ENCODE measurements around the gene SMYD3.

SMYD3 gene

DNA sequence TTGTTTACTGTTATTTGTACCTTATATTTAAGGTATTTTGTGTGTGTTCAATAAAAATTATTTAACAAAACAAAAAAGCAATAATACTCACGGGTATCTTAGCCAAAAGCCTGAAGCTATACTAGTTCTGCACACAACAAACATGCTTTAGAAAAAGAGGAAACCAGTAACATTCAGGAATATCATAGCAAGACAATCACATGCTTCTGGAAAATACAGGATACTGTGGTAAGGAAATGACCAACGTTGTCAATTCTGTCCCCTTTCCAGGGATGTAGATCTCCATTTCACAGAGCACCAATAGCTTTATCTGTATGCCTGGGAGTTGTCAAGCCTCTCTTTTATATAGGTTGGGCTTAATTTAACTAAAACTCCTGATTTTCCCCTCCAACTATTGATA, 288.4 kb downstream of the SMYD3 start:
- peak overlapping the region; percentile 38 for H3K4me2 ChIP-seq (ENCODE audit: low read depth, low read length, poor library complexity, severe bottlenecking)
- no peaks in the 10 kb centered on the region for H3F3A ChIP-seq (ENCODE audit: low read depth)
- H3K9me2 ChIP-seq (replicated peaks; ENCODE audit: low read depth, low read length) = no peaks in the 10 kb centered on the region
- TF ChIP-seq, protein P1, sequence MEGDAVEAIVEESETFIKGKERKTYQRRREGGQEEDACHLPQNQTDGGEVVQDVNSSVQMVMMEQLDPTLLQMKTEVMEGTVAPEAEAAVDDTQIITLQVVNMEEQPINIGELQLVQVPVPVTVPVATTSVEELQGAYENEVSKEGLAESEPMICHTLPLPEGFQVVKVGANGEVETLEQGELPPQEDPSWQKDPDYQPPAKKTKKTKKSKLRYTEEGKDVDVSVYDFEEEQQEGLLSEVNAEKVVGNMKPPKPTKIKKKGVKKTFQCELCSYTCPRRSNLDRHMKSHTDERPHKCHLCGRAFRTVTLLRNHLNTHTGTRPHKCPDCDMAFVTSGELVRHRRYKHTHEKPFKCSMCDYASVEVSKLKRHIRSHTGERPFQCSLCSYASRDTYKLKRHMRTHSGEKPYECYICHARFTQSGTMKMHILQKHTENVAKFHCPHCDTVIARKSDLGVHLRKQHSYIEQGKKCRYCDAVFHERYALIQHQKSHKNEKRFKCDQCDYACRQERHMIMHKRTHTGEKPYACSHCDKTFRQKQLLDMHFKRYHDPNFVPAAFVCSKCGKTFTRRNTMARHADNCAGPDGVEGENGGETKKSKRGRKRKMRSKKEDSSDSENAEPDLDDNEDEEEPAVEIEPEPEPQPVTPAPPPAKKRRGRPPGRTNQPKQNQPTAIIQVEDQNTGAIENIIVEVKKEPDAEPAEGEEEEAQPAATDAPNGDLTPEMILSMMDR (conservative IDR thresholded peaks at IDR 0.05; ENCODE audit: low read length) = no peak
- TF ChIP-seq EZH2phosphoT487 (IDR thresholded peaks at IDR 0.05; ENCODE audit: borderline replicate concordance) = no peak
- H3K9me3 ChIP-seq (ENCODE audit: insufficient read depth, low read depth, low read length) = peaks cover 14% of the 10 kb centered on the region; the same call in 1 of the 2 replicates
- H3K36me3 ChIP-seq (ENCODE audit: insufficient read depth, low read length) = no peaks in the 10 kb centered on the region
- H3K9ac ChIP-seq (ENCODE audit: low read depth, low read length, poor library complexity, severe bottlenecking) = peak overlapping the region; percentile 28
- H3K4me3 ChIP-seq (ENCODE audit: low read length, poor library complexity, severe bottlenecking) = peak overlapping the region; percentile 6
- H3K79me2 ChIP-seq (ENCODE audit: insufficient read depth, low read length) = no peaks in the 10 kb centered on the region
- no peaks in the 10 kb centered on the region for H4K20me1 ChIP-seq (ENCODE audit: insufficient read depth, low read length, poor library complexity, severe bottlenecking)
- H3K4me1 ChIP-seq (ENCODE audit: insufficient read depth, low read length, poor library complexity, severe bottlenecking) = peaks cover 37% of the 10 kb centered on the region
- no peaks in the 10 kb centered on the region for H3K27me3 ChIP-seq (ENCODE audit: insufficient read depth, low read length, poor library complexity, severe bottlenecking)
- no peak overlapping the region for H2AFZ ChIP-seq (ENCODE audit: low read length)

DNA sequence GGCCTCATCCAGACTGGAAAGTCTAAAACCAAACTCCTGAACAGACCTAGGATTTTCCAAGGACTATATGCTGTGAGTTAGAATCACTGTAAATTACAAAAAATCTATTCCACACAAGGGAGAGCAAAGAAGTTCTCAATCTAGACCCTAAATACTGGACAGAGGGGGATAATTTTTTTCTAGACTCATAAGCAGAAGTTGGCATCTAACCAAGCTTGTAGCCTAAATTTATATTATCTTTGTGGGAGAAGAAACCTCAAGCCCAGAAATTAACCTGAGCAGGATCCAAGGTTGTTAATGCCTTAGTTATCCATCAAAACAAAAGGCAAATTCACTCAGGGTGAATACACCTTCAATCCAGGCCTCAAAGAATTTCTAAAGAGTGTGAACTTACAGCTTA, 290.2 kb downstream of the SMYD3 start:
- peak overlapping the region; percentile 54 for H3K9ac ChIP-seq (ENCODE audit: low read depth, low read length, poor library complexity, severe bottlenecking)
- H3K79me2 ChIP-seq (ENCODE audit: insufficient read depth, low read length) = no peaks in the 10 kb centered on the region
- H3K36me3 ChIP-seq (ENCODE audit: insufficient read depth, low read length) = no peaks in the 10 kb centered on the region
- TF ChIP-seq EZH2phosphoT487 (IDR thresholded peaks at IDR 0.05; ENCODE audit: borderline replicate concordance) = no peak
- TF ChIP-seq, protein P1 (conservative IDR thresholded peaks at IDR 0.05; ENCODE audit: low read length) = no peak
- peak overlapping the region; percentile 22 for H3K4me2 ChIP-seq (ENCODE audit: low read depth, low read length, poor library complexity, severe bottlenecking)
- H3K9me3 ChIP-seq (ENCODE audit: insufficient read depth, low read depth, low read length) = peaks cover 14% of the 10 kb centered on the region; the same call in 1 of the 2 replicates
- H3K4me3 ChIP-seq (ENCODE audit: low read length, poor library complexity, severe bottlenecking) = peak overlapping the region; percentile 11
- no peaks in the 10 kb centered on the region for H3K9me2 ChIP-seq (replicated peaks; ENCODE audit: low read depth, low read length)
- no peaks in the 10 kb centered on the region for H3F3A ChIP-seq (ENCODE audit: low read depth)
- H4K20me1 ChIP-seq (ENCODE audit: insufficient read depth, low read length, poor library complexity, severe bottlenecking) = no peaks in the 10 kb centered on the region
- no peaks in the 10 kb centered on the region for H3K27me3 ChIP-seq (ENCODE audit: insufficient read depth, low read length, poor library complexity, severe bottlenecking)
- no peak overlapping the region for H2AFZ ChIP-seq (ENCODE audit: low read length)
- peaks cover 44% of the 10 kb centered on the region for H3K4me1 ChIP-seq (ENCODE audit: insufficient read depth, low read length, poor library complexity, severe bottlenecking)

DNA sequence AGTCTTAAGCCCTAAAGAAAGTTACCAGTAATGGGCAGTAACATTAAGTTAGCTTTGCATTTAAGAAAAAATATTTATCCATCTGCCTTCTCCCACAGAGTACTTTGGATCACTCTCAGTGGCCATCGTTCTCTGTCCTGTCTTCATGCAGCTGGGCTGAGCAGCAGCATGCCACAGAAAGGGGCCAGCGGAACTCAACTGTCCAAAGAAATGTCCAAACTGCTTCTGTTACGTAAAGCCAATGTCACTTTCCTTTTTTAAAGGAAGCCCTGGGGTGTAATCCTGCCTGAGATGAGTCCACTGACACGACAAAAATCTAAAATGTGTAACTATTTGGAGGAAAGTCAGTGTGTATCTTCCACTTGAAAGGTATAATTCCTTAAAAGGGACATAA, 291.6 kb downstream of the SMYD3 start:
- Histone ChIP-seq H3K27me3 (ENCODE audit: insufficient read depth, low read length, poor library complexity, severe bottlenecking) (no peaks in the 10 kb centered on the region), H3K4me1 (ENCODE audit: insufficient read depth, low read length, poor library complexity, severe bottlenecking) (peaks cover 44% of the 10 kb centered on the region), H3K79me2 (ENCODE audit: insufficient read depth, low read length) (no peaks in the 10 kb centered on the region), H3K4me3 (ENCODE audit: low read length, poor library complexity, severe bottlenecking) (peak overlapping the region; percentile 30), H3K9me3 (ENCODE audit: insufficient read depth, low read depth, low read length) (peaks cover 2% of the 10 kb centered on the region; the same call in 1 of the 2 replicates), H4K20me1 (ENCODE audit: insufficient read depth, low read length, poor library complexity, severe bottlenecking) (no peaks in the 10 kb centered on the region), H3K4me2 (ENCODE audit: low read depth, low read length, poor library complexity, severe bottlenecking) (peak overlapping the region; percentile 44), H2AFZ (ENCODE audit: low read length) (no peak overlapping the region), H3K9me2 (replicated peaks; ENCODE audit: low read depth, low read length) (no peaks in the 10 kb centered on the region), H3K9ac (ENCODE audit: low read depth, low read length, poor library complexity, severe bottlenecking) (peak overlapping the region; percentile 51), H3F3A (ENCODE audit: low read depth) (no peaks in the 10 kb centered on the region), H3K36me3 (ENCODE audit: insufficient read depth, low read length) (no peaks in the 10 kb centered on the region)
- TF ChIP-seq, protein P1 (conservative IDR thresholded peaks at IDR 0.05; ENCODE audit: low read length) = no peak
- TF ChIP-seq EZH2phosphoT487 (IDR thresholded peaks at IDR 0.05; ENCODE audit: borderline replicate concordance) = no peak

Data from Loucy (cell line).